Left lobe of liver (tissue), 2 donors: ENCODE results near the gene ARMC7. TPM values are rescaled to one million over a fixed set of nuclear protein-coding genes. Genes with fewer than 3 reads are reported as not detected.
A peak's percentile ranks its signal among the peaks of the same experiment; 100 is the strongest.
"Not testable (repeated sequence)": the region's sequence is repeated elsewhere in the genome, so short reads cannot be mapped to it uniquely, and the experiment has no call there.

ENCODE experiments used
- ATAC-seq: fragments of 200-7000 bp; cut with Tn5 transposase; one replicate; pipeline ENCODE4 v1.9.1; 2020; ENCODE audit warnings: mild to moderate bottlenecking, moderate library complexity
- DNase-seq: peaks from one replicate; pipeline ENCODE4 v3.0.0-alpha.2; 2020; ENCODE audit warnings: low spot score
- total RNA-seq: library from RNA; stranded (reverse); gene quantifications from one replicate; pipeline ENCODE4 v1.2.1, GENCODE V29; 2021
- donor health status: DM: no; HTN: no; CAD: no; lungs with moderate emphysema.
- donor health status: DM: no; HTN: yes; CAD: no.

The ARMC7 gene
- total RNA-seq, 1 donor from 2014 or later, result 5.6 TPM

DNA sequence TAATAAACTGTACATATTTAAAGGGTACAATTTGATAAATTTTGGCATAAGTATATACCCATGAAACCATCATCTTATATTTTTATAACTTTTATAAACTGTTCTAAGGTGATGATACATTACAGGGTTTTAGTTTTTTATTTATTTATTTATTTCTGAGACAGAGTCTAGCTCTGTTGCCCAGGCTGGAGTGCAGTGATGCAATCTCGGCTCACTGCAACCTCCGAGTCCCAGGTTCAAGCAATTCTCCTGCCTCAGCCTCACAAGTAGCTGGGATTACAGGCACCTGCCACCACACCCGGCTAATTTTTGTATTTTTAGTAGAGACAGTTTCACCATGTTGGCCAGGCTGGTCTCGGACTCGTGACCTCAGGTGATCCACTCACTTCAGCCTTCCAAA is 18.2 kb downstream of the ARMC7 start:
- DNase-seq, ATAC-seq: not testable (repeated sequence)

DNA sequence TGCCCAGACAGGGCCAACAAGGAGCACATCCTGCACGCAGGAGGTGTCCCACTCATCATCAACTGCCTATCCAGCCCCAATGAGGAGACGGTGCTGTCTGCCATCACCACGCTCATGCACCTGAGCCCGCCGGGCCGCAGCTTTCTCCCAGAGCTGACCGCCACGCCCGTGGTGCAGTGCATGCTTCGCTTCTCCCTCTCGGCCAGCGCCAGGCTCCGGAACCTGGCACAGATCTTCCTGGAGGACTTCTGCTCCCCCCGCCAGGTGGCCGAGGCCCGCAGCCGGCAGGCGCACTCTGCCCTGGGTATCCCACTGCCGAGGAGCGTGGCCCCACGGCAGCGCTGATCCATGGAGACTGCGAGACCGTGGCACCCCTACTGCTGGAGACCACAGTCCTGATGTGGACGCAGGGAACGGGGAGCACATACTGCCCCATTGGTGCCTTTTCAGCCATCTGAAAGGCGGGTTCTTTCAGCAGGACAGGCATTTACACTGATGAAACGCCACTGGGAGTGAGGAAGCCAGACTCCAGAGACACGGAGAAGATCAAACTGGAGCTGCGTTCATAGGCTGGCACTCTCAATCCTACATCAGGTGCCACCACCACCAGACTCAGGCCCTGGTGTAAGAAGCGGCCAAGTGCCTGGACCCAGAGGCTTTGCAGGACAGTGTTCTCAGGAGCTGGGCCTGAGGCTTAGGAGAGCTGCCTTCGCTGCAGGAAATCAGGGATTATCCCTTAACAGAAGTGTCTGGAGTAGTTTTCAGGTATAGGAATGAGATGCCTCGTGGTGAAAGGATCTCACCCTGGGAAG is 19.1 kb downstream of the ARMC7 start:
- ATAC-seq, result no peak
- no peak for DNase-seq

DNA sequence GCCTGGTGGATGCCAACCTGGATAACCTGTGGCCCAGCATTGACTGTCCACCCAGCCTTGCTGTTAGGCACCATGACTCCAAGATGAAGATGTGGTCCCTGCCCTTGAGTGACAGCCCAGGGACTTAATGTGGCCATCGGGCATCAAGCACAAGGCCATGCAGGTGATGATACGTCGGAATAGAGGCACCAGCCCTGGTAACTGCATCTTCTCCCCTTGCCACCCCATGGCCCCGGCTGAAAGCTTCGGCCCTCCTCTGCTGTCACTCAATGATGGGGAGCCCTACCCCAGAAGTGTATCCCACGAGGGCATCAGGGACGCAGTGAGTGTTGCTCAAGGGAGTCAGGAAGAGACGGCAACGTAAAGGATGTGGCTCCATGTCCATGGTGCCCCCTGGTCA is 19.8 kb downstream of the ARMC7 start:
- no peak for DNase-seq
- no peak for ATAC-seq

DNA sequence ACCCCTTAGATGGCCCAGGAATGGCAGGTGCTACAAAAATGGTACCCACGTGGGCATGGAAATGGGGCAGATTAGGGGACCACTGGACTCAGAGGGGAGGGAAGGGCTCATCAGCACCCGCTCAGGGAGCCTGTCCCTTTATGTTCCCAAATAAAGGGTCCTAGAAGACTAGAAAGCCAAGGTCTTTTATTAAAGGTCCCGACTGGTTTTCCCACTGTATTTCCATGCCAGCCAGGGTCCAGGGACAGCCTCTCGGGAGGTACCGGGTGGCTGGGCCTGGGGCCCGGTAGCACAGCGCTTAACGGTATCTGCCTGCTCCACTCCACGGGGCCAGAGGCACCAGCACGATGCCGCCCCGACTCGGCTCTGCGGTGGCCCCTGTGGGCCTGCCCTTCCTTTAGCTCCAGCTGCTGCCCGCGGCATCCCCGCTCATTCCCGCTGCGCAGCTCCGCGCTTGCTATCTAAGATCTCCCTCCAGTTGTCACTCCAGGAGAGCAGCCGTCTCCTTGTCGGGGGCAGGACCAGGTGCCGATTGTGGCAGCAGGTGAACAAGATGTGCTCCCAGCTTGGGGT is 20.4 kb downstream of the ARMC7 start:
- DNase-seq (no peak), ATAC-seq (no peak)

DNA sequence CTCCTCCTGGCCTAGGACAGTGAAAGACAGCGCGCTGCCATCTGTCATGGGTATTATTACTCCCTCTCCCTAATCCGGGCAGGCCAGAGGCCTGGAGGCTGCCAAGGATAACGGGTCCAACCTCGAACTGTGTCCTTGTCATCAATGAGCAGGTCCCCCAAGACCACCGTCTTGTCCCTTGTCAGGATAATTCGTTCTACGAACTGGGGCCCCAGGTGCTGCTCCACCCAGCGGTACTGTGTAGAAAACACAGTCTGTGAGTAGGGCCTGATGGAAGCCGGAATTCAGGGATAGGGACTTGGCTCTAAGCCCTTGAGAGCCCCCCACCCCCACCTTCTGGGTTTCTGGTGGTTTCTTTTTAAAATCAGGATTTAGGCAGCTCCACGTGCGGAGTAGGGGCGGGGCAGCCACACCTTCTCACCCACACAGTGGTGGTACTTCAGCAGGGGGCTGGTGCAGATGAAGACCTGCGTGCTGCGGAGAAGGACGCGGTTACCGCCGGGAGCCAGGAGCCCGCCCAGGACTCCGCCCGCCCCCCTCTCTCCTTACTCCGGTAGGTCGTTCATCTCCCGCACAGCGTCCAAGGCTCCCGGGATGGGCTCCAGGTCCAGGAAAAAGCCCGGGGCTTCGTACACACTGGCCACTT is 21.0 kb downstream of the ARMC7 start:
- DNase-seq (no peak), ATAC-seq (peak; percentile 55)

DNA sequence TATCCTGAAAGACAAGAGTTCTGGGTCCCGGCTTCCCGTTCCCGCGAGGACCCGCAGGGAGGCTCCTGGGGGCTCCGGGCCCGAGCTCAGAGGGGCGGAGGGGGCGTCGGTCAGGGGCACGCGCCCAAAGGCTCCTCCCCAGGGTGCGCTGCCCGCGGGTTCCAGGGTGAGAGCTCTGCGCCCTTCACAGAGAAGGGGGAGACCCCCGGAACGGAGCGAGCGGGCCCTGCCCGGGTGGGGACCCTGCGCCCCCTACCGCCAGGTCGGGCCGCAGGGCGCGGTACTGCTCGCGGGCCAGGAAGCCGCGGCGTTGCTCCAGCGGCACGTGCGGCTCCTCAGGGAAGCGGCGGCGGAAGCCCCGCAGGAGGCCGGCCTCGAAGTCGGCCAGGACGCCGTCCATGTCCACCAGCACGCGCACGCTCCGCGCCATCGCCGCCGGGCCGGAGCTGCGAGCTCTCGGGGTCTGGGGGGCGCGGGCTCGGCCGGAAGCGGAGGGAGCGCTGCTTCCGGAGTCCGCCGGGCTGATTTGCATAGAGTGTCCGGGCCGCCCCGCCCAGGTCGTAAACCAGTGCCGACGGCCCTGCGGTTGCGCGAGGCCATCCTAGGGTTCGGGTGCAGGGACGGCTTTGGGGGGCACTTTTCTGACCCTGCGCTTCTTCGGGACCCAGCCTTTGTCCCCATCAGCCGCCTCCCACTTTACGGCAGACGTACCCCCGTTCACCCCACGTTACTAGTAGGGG is 21.7 kb downstream of the ARMC7 start, which contains the start of gene NT5C:
NT5C (minus strand) TSS at position 465 of the 740 bp plus-strand sequence; CDS start at position 430, 35 bp downstream.
- ATAC-seq (peak; percentile 92), DNase-seq (peak; percentile 81)

DNA sequence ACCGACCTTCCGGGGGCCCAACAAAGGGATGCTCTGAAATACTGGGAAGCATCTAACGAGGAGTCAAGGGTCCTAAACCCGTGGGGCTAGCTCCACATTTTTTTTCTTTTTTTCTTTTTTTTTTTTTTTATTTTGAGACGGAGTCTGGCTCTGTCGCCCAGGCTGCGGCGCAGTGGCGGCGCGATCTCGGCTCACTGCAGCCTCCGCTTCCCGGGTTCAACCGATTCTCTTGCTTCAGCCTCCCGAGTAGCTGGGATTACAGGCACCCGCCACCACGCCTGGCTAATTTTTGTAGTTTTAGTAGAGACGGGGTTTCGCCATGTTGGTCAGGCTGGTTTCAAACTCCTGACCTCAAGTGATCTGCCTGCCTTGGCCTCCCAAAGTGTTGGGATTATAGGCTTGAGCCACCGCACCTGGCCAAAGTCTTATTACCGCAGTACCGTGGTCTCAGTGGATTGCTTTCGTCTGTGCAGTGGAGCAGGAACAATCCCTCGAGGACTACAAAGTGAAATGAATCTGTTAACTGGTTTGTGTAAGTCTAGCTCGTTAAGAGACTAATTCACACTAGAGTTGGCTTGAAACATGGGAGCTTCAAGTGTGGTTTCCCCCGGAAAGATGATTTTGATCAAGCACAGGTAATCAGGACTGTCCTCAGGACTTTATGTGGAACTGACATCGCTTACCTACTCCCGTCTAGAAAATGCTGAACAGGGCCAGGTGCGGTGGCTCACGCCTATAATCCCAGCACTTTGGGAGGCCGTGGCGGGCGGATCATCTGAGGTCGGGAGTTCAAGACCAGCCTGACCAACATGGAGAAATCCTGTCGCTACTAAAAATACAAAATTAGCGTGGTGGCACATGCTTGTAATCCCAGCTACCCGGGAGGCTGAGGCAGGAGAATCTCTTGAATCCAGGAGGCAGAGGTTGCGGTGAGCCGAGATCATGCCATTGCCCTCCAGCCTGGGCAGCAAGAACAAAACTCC is 22.5 kb downstream of the ARMC7 start:
- ATAC-seq, DNase-seq: not testable (repeated sequence)

DNA sequence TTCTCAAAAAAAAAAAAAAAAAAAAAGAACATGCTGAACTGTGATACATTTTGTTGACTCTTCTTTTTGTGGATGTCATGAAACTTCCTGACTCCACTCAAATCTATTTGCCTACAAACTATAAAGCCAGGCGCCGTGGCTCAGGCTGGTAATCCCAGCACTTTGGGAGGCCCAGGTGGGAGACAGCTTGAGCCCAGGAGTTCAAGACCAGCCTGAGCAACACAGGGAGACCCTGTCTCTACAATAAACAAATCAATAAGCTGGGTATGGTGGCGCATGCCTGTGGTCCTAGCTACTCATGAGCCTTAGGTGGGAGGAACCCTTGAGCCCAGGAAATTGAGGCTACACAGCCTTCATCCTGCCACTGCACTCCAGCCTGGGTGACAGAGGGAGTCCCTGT is 23.2 kb downstream of the ARMC7 start:
- ATAC-seq (no peak), DNase-seq (no peak)

DNA sequence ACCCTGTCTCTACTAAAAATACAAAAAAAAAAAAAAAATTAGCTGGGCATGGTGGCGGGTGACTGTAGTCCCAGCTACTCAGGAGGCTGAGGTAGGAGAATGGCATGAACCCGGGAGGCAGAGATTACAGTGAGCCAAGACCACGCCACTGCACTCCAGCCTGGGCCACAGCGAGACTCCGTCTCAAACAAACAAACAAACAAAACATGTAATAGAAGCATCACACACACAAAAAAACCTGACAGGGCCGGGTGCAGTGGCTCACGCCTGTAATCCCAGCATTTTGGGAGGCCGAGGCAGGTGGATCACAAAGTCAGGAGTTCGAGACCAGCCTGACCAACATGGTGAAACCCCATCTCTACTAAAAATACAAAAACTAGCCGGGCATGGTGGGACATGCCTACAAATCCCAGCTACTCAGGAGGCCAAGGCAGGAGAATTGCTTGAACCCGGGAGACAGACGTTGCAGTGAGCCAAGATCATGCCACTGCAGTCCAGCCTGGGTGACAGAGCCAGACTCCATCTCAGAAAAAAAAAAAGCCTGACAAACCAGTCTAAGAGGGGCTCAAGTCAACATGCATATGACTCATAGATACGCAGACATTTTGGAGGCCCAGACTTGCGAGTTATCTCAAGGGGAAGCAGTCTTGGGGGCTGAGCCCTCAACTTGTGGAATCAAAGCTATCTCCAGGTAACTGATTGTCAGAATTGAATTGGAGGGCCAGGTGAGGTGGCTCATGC is 24.0 kb downstream of the ARMC7 start:
- ATAC-seq, DNase-seq: not testable (repeated sequence)

DNA sequence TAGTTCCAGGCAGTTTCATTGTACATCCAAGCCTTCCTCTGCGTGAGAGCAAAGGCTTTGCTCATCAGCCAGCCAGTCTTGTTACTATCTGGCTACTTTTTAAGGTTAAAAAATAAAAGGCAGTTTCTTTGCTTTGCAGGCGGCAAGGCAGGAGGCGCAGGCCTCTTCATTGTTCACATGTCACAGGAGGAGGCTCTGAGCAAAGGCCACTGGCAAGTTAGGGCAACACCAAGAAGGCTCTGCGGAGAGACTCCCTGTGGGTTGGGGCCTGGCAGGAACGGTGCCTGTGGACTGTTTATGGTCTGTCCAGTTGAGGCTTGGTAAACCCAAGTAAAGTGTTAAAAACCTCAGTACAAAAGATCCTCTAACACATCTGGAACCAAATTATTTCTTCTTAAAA is 25.7 kb downstream of the ARMC7 start:
- ATAC-seq, result no peak
- DNase-seq, result no peak

DNA sequence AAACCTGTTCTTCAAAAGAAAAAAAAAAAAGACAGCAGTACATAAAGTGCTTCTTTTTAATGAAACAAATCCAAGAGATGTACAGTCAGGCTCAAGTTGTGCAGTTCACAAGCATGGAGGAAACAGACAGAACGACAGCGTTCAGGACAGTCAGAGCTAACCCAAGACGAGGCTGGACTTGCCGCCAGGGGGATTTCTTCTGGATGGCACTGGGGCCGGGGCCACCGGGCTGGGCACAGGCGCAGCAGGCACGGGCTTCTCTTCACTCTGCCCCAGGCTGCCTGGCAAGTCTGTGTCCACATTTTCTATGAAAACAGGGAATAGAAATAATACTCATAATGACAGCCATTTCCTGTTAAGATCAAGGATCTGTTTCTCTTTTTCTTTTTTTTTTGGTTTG is 26.2 kb downstream of the ARMC7 start:
- no peak for DNase-seq
- ATAC-seq, result no peak

DNA sequence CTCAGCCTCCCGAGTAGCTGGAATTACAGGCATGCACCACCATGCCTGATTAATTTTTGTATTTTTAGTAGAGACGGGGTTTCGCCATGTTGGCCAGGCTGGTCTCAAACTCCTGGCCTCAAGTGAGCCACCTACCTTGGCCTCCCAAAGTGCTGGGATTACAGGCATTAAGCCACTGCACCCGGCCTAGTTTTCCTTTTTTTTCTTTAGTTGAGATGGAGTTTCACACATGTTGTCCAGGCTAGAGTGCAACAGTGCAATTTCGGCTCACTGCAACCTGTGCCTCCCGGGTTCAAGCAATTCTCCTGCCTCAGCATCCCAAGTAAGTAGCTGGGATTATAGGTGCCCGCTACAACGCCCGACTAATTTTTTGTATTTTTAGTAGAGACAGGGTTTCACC is 28.0 kb downstream of the ARMC7 start:
- not testable (repeated sequence) for ATAC-seq, DNase-seq

DNA sequence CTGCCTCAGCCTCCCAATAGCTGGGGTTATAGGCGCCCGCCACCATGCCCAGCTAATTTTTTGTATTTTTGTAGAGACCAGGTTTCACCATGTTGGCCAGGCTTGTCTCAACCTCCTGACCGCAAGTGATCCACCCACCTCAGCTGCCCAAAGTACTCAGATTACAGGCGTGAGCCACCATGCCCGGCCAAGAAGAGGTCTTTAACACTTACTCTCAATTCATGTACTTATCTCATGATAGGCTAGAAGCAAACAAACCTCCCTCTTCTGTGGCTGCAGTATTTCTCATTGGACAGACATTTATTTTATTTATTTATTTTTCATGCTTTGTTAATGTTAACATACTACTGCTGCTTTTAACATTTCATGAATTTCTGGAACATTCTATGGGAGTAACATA is 28.8 kb downstream of the ARMC7 start:
- no peak for ATAC-seq
- DNase-seq, result no peak

DNA sequence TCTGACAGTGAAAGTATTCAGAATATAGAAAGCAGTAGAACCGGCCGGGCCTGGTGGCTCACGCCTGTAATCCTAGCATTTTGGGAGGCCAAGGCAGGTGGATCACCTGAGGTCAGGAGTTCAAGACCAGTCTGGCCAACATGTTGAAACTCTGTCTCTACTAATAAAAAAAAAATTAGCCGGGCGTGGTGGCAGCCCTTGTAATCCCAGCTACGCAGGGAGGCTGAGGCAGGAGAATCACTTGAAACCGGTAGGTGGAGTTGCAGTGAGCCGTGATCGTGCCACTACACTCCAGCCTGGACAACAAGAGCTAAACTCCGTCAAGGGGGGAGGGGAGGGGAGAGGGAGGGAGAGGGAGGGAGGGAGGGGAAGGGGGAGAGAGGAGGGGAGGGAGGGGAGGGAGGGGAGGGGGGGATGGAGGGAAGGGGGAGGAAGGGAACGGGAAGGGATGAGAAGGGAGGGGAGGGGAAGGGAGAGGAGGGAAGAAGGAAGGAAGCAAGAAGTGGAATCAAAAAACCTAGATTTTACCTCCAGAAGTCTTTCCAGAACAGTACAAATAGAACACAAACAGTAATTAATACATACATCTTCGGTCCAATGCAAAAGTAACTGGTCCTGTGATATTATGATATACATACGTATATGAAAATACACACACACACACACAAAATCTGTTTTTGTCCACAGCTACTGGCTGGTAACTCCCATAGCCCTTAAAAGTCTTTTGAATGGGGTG is 32.6 kb downstream of the ARMC7 start:
- ATAC-seq, result no peak
- DNase-seq, result no peak

DNA sequence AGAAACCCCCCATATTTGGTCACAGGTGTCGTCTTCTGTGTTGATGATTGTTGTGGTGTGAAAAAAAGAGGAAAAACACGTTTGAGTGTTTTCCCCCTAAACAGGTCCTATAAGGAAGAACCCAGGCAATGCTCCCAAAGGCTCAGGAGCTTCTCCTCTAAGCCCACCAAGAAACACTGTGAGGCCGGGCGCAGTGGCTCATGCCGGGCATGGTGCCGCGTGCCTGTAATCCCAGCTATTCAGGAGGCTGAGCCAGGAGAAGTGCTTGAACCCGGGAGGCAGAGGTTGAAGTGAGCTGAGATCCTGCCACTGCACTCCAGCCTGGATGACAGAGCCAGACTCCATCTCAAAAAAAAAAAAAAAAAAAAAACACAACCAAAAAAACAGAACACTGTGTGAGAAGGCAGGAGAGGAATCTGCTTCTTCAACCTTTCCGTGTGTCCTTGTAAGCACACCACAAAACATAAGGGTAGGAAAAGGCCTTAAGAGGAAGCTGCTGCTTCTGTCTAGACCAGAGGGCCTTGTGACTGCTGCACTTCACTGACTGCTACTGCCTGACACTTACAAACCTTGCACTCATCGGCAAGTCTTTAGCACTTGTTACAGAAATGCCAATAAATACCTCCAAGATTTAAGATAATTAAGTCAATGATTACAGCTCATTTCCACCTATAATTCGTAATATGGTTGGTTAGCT is 35.2 kb downstream of the ARMC7 start:
- no peak for DNase-seq
- ATAC-seq, result no peak

DNA sequence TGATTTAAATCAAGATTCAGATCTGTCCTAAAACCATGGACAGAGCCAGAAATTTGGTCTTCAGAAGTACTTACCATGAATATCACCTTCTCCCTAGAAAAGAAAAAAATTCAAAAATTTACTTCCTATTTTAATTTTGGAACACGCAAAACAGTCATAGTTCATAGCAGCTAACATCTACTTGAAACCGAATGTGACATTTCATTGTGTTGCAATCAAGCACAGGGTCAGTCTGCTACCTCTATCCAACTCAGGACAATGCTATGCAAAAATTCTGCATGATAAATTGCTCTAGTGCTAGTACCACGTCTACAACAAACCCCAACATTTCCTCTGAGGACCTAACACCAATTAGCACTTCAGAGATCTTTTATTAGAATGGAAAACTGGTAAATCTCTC is 36.8 kb downstream of the ARMC7 start:
- peak; percentile 42 for ATAC-seq
- DNase-seq, result no peak

DNA sequence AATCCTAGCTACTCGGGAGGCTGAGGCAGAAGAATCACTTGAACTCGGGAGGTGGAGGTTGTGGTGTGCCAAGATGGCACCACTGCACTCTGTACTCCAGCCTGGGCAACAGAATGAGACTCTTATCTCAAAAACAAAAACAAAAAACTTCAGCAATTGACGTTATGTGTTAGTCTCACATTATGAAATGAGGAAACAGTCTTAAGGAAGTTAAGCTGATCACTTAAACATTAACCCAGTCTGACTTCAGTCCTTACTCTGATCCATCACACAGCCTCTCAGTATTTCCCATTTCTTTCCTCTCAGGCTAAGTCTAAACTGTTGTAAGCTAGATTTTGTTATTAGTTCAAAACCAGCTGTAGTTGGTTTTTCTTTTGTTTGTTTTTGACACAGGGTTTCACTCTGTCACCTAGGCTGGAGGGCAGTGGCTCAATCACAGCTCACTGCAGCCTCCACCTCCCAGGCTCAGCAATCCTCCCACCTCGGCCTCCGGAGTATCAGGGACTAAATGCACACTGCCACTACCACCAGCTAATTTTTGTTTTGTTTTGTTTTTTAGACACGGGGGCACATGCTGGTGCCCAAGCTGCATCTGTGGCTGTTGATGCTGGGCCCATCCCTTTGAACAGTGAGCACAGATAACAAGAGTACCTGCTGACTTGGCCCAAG is 38.2 kb downstream of the ARMC7 start:
- no peak for DNase-seq
- peak; percentile 24 for ATAC-seq
